Caco-2 (cell line): Measurements from ENCODE around the gene PLXNA1. TPM values are rescaled to one million over a fixed set of nuclear protein-coding genes. Genes with fewer than 3 reads are reported as not detected.

Experiments
- BruUV-seq: library from RNA; stranded (reverse); fragments of 400-500 nt; replicated peaks from 2 replicates; lab custom pipeline; 2021; lab: Mats Ljungman, UMichigan
- CTCF ChIA-PET: fragments of 300-600 bp; sonication (Branson Sonifier 250); formaldehyde crosslinking; loops from one replicate; lab custom pipeline; 2022; ENCODE audit warnings: antibody characterized with exemption; lab: Charles Lee
- POLR2A ChIA-PET: fragments of 300-600 bp; sonication (Branson Sonifier 250); formaldehyde crosslinking; loops from one replicate; lab custom pipeline; 2022; ENCODE audit warnings: antibody characterized with exemption; lab: Charles Lee
- DNase-seq, 2 experiments: peaks; one replicate each; pipeline versions ENCODE4 v3.0.0 to v3.0.0-alpha.2; 2020 to 2022
- H3K27me3 ChIP-seq: replicated peaks from 2 replicates; pipeline ENCODE4 v1.6.0; 2011; ENCODE audit warnings: low read length; ENCODE audit not compliant: control insufficient read depth, insufficient read depth
- H3K36me3 ChIP-seq: 2 replicates; pipeline ENCODE4 v1.5.1; 2011; ENCODE audit warnings: low read length; ENCODE audit not compliant: control insufficient read depth, insufficient read depth
- H3K4me1 ChIP-seq: fragments of 250-450 bp; sonication (Bioruptor Pico); 2 replicates; pipeline ENCODE4 v1.5.1; 2020; ENCODE audit warnings: mild to moderate bottlenecking
- H3K4me3 ChIP-seq: 2 replicates; pipeline ENCODE4 v1.5.1; 2011; ENCODE audit warnings: low read depth, mild to moderate bottlenecking, control low read depth, low read length
- H3K9me3 ChIP-seq: fragments of 250-450 bp; sonication (Bioruptor Pico); 2 replicates; pipeline ENCODE4 v1.5.1; 2020; ENCODE audit warnings: mild to moderate bottlenecking, moderate library complexity
- H3K27ac Mint-ChIP-seq: one replicate; pipeline ENCODE4 v1.8.0; 2022; ENCODE audit warnings: mixed read lengths; ENCODE audit not compliant: unreplicated experiment
- H3K27me3 Mint-ChIP-seq: one replicate; pipeline ENCODE4 v1.8.0; 2022; ENCODE audit warnings: mixed read lengths; ENCODE audit not compliant: insufficient read depth, unreplicated experiment
- H3K36me3 Mint-ChIP-seq: one replicate; pipeline ENCODE4 v1.8.0; 2022; ENCODE audit warnings: mild to moderate bottlenecking, mixed read lengths; ENCODE audit not compliant: insufficient read depth, unreplicated experiment
- H3K4me1 Mint-ChIP-seq: one replicate; pipeline ENCODE4 v1.8.0; 2022; ENCODE audit warnings: low read depth, mixed read lengths; ENCODE audit not compliant: unreplicated experiment
- H3K4me3 Mint-ChIP-seq: one replicate; pipeline ENCODE4 v1.8.0; 2022; ENCODE audit warnings: mild to moderate bottlenecking, moderate library complexity, mixed read lengths; ENCODE audit not compliant: unreplicated experiment
- H3K9me3 Mint-ChIP-seq: one replicate; pipeline ENCODE4 v1.8.0; 2022; ENCODE audit warnings: mixed read lengths; ENCODE audit not compliant: unreplicated experiment
- intact Hi-C: fragments of 100-400 bp; cut with micrococcal nuclease; formaldehyde crosslinking; loops from one replicate; pipeline ENCODE4 v1.10.0; 2022; ENCODE audit not compliant: unreplicated experiment
- total RNA-seq: library from RNA; stranded (reverse); gene quantifications from 2 replicates; pipeline ENCODE4 v1.2.3, GENCODE V29; 2022
- TF ChIP-seq, protein P1 (sequence below), 2 experiments: fragments of 200-600 bp in 1 of 2; IDR thresholded peaks; 1 replicate in 1 of 2; 2 replicates in 1 of 2; pipeline versions ENCODE4 v1.5.1 to v1.8.0; 2011 to 2022; ENCODE audit warnings: antibody characterized with exemption in 1 of 2, control low read depth in 1 of 2, inconsistent platforms in 1 of 2, low read depth in 1 of 2, low read length in 1 of 2, mild to moderate bottlenecking in 1 of 2, moderate library complexity in 1 of 2; ENCODE audit not compliant: insufficient read depth in 1 of 2, severe bottlenecking in 1 of 2, unreplicated experiment in 1 of 2

PLXNA1 gene
- total RNA-seq, 1 experiment from 2014 or later = 95.1 TPM

DNA sequence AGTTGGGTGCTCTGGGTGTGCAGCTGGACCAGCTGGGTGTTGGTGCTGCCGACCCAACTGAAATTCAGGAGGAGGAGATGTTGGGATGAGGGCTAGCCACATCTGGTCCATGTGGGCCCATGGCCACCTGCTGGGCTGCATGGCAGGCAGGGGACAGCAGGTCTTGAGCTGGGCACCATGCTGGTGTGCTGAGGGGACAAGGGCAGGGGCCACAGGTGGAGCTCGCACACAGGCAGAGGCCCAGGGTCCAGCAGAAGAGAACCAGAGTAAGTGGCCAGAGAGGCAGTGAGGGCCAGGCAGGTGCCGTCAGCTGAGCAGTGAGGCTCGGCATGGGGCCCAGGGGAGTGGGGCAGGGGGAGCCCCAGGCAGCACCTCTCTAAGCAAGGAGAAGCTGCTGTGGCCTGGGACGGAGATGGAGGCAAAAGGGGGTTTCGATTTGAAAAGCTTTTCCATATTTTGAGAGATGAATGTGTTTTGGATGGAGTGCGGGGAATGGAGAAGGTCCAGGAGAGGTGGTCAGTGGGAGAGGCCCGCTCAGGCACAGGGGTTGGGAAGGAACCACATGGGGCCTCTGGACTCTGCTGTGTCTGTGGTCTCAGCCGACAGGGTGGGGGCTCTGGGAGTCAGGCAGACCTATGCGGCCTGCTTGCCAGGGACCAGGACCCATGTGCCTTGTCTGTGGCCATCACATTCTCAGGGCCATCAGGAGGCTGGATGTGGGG, 30.5 kb upstream of the PLXNA1 start:
- CTCF ChIA-PET = no interaction called here
- no peaks in the 10 kb centered on the region for H3K27me3 Mint-ChIP-seq

DNA sequence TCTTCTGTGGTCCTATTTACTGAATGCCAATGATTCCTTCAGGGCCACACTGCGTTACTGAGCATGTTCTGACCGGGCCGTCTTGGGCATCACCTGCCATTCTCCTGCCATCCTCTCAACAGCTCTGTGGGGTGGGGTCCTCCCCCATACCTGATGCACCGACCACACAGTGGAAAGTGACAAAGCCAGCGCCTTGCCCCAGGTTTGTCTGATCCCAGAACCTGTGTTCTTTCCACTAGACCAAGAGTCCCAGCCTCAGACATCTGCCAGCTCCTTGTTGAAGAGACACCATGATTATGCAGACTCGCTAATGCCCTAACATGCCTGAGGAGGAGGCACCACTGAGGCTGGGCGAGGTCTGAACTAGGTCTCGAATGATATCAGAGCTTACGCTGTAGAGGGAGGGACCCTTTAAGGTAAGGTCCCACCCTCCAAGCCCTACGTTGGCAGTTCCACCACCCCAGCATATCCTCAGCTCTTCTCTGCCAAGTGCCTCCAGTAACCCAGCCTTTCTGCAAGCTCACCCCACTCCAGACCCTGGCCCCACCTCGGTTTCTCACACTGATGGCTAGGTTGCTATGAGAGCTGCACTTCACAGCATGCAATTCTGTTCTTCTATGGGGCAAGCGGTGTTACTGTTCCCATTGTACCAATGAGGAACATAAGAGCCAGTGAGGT, 29.8 kb upstream of the PLXNA1 start:
- Histone ChIP-seq H3K36me3 (no peaks in the 10 kb centered on the region), H3K4me1 (no peaks in the 10 kb centered on the region), H3K4me3 (no peak overlapping the region), H3K27me3 (no peaks in the 10 kb centered on the region), H3K9me3 (no peaks in the 10 kb centered on the region)
- H3K36me3 Mint-ChIP-seq = no peaks in the 10 kb centered on the region
- no peak overlapping the region for H3K27ac Mint-ChIP-seq
- intact Hi-C loops = no loop called here
- no peaks in the 10 kb centered on the region for H3K27me3 Mint-ChIP-seq
- H3K4me1 Mint-ChIP-seq = no peaks in the 10 kb centered on the region
- DNase-seq = no peak
- TF ChIP-seq, protein P1, sequence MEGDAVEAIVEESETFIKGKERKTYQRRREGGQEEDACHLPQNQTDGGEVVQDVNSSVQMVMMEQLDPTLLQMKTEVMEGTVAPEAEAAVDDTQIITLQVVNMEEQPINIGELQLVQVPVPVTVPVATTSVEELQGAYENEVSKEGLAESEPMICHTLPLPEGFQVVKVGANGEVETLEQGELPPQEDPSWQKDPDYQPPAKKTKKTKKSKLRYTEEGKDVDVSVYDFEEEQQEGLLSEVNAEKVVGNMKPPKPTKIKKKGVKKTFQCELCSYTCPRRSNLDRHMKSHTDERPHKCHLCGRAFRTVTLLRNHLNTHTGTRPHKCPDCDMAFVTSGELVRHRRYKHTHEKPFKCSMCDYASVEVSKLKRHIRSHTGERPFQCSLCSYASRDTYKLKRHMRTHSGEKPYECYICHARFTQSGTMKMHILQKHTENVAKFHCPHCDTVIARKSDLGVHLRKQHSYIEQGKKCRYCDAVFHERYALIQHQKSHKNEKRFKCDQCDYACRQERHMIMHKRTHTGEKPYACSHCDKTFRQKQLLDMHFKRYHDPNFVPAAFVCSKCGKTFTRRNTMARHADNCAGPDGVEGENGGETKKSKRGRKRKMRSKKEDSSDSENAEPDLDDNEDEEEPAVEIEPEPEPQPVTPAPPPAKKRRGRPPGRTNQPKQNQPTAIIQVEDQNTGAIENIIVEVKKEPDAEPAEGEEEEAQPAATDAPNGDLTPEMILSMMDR (IDR thresholded peaks at IDR 0.05; ENCODE audit: insufficient read depth in 1 of 2, low read depth in 1 of 2, low read length in 1 of 2, severe bottlenecking in 1 of 2, unreplicated experiment in 1 of 2) = no peak
- BruUV-seq = no TSS peak
- H3K4me3 Mint-ChIP-seq = no peak overlapping the region
- CTCF ChIA-PET = no interaction called here
- POLR2A ChIA-PET = no interaction called here
- H3K9me3 Mint-ChIP-seq = no peaks in the 10 kb centered on the region

More for the DNA sequence above, 30.5 kb upstream of the PLXNA1 start:
- POLR2A ChIA-PET = no interaction called here
- no peak overlapping the region for H3K4me3 ChIP-seq
- no peaks in the 10 kb centered on the region for H3K9me3 Mint-ChIP-seq
- H3K36me3 Mint-ChIP-seq = no peaks in the 10 kb centered on the region
- TF ChIP-seq, protein P1 (IDR thresholded peaks at IDR 0.05; ENCODE audit: insufficient read depth in 1 of 2, low read depth in 1 of 2, low read length in 1 of 2, severe bottlenecking in 1 of 2, unreplicated experiment in 1 of 2) = no peak
- H3K36me3 ChIP-seq = no peaks in the 10 kb centered on the region
- no peak overlapping the region for H3K4me3 Mint-ChIP-seq
- no peaks in the 10 kb centered on the region for H3K4me1 Mint-ChIP-seq
- no peak for DNase-seq
- no TSS peak for BruUV-seq
- H3K27ac Mint-ChIP-seq = no peak overlapping the region
- no peaks in the 10 kb centered on the region for H3K9me3 ChIP-seq
- intact Hi-C loops = no loop called here
- no peaks in the 10 kb centered on the region for H3K4me1 ChIP-seq
- no peaks in the 10 kb centered on the region for H3K27me3 ChIP-seq

DNA sequence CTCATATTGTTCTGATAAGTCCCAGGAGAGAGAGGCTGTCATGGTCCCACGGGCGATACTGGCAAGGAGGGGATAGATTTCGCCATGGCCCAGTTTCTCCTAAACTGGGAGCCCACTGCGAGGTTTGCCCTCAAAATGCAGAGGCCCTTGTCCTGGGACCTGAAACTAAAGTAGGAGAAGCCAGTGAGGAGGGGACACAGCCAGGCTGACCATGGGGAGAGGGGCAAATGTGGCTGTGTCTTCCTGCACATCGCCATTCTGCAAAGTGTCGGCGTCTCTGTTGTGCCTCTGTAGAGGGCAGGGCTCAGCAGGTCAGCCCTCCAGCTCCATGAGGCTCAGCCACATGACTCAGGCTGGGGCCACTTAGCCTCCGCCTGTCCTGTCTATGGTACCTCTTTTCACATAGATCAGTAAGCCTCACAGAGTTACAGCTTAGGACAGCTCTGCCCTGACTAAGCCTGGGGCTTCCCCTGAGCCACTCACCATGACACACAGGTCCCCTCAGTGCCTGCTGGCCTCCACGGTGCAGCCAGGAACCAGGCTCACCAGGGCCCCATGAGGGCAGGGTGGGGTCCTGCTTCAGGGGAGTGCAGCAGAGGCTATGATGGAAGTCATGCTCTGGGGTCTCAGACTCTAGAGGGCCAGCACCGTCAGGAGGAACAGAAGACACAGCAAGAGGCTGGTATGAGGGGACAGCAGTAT, 28.6 kb upstream of the PLXNA1 start:
- Mint-ChIP-seq H3K4me3 (no peak overlapping the region), H3K27me3 (no peaks in the 10 kb centered on the region), H3K4me1 (no peaks in the 10 kb centered on the region), H3K27ac (no peak overlapping the region), H3K36me3 (no peaks in the 10 kb centered on the region), H3K9me3 (no peaks in the 10 kb centered on the region)
- no TSS peak for BruUV-seq
- Histone ChIP-seq H3K27me3 (no peaks in the 10 kb centered on the region), H3K9me3 (no peaks in the 10 kb centered on the region), H3K36me3 (no peaks in the 10 kb centered on the region; the same call in 1 of the 2 replicates), H3K4me1 (no peaks in the 10 kb centered on the region), H3K4me3 (no peak overlapping the region)
- CTCF ChIA-PET = no interaction called here
- intact Hi-C loops = no loop called here
- TF ChIP-seq, protein P1 (IDR thresholded peaks at IDR 0.05; ENCODE audit: insufficient read depth in 1 of 2, low read depth in 1 of 2, low read length in 1 of 2, severe bottlenecking in 1 of 2, unreplicated experiment in 1 of 2) = no peak
- POLR2A ChIA-PET = no interaction called here
- no peak for DNase-seq
